ENCODE measurements around the gene ASCL5.

Gene ASCL5

GRCh38 chr1:201080135-201080534 is 46.8 kb downstream of the ASCL5 start:
- DNase-seq, result no peak

GRCh38 chr1:201077736-201078135 is 49.2 kb downstream of the ASCL5 start:
- DNase-seq, result no peak

DNA sequence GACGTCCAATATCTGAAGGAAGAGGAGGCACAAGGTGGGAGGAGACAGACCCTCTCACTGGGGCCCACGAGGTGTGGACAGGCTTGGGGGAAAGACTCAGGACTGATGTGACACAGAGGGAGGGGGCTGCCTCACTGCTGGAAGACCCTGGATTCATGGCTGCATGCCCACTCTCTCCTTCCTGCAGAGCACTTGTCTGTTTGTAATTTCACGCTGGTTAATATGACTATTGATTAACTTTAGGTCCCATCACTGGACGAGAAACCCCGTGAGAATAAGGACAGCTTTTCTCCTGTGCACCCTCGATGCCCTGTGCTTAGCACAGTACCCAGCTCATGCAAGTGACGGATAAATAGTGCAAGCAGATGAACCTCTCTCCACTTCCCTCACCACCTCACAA is 49.9 kb downstream of the ASCL5 start:
- DNase-seq, result no peak

DNA sequence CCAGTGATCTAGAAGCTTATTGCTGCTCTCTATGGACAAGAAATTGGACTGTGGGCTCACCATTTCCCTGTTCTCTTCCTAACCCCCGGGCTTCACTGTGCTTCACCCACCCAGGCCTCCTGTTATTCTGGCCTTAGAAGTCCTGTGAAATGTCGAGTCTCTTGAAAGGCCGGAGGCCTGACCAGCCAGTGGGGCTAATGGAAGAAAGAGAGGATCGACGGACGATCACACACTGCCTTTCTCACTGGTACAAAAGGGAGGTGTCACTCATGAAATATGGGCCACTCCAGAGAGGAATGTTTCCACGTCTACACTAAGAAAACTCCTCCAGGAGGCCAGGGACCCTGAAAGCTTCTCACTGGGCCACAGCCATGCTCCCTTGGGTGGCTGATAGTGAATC is 50.9 kb downstream of the ASCL5 start:
- no peak for DNase-seq

DNA sequence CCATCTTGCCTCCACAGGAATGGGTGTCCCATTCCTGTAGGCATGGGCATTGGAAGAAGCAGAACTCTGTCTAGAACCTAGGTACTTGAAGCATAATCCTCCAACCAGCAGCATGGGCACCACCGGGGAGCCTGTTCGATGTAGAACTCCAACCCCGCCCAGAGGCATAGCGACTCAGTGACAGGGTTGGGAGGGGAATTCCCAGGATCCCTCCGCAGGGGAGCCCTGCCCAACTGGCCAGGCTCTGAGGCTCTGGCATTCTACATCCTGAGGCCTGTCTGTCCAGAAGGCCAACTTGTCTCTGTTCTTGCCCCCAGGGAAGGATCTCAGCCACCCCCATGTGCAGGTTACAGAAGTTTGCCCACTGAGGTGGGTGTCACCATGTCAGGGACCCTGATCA is 53.0 kb downstream of the ASCL5 start:
- no peak for DNase-seq

- no peak for DNase-seq
Measured at GRCh38 chr1:201072922-201073321, 54.1 kb downstream of the ASCL5 start.

DNA sequence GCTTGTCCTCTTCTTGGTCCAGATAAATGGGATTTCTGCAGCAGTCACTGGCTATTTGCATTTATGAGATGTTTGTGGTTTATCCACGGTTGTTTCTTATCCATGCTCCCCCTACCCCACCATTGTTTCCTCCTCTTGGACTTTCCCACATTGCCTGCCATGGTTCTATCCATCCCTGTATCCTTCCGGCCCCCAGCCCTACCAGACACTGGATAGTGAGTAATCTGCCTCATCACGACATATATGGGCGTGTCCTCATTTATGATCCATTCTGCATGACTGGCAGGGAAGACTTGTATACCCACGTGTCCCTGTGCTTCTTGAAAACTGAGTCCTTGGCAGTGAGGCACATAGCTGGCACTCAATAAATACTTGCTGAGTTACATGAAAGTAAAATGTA is 54.8 kb downstream of the ASCL5 start:
- no peak for DNase-seq

DNA sequence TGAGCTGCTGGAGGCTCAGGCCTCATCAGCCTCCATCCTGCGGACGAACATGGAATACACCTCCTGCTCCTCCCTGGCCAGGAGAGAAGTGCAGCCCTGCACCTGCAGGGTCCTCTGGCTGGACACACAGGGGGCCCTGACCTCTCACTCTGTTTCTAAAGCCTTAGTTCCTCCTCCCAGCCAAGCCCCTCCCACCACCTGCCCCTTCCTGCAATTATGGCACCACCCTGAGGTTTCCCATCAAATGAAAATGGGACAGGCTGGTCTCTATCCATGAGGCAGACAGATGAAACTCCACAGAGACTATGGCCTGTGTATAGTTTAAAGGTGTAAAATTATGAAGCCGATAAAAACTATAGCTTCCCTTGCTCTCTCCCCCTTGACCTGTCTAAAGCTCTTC is 57.3 kb downstream of the ASCL5 start:
- DNase-seq, result no peak

DNA sequence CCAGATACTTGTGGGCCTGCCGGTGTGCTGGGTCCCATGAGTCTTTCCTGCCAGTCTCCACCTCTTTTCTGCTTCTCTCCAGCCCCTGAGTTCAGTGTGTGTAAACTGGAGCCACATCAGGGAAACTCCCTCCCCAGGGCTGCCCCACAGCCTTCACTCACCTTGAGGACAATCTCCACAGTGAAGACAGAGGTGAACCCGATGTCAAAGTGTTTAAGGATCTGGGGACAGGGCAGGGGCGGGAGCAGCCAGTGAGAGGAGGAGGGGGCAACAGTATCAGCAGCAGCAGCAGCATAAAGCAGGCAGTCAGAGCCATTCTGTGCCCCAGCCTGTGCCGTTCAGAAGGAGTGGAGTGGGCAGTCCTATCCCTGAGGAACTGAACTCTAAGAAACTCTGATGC is 58.0 kb downstream of the ASCL5 start:
- DNase-seq, result no peak

DNA sequence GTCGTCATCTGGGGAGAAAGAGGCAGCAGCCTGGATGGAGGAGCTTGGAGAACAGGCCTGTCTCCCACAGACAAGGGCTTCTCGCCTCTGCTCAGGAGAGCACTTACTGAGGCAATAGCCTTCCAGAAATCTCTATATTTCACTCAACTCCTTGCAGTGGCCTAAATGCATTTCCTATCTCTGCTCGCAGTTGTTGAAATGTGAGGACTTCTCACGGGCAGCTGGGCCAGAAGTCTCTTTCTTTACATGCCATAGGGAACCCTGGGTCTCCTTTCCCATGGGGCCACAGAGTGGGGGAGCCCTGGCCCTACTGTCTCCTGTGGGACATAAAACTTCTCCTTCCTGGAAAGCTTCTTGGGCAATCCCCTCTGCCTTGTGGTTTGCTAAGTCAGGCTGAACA is 60.0 kb downstream of the ASCL5 start:
- DNase-seq, result no peak

- no peak for DNase-seq
Measured at GRCh38 chr1:201065686-201066085, 61.3 kb downstream of the ASCL5 start.

- DNase-seq, result no peak
Measured at GRCh38 chr1:201064806-201065205, 62.2 kb downstream of the ASCL5 start.

All from activated naive CD4-positive, alpha-beta T cell (primary cell).